Myocyte (in vitro differentiated cells): ENCODE data around the gene MTG1. TPM values are rescaled to one million over a fixed set of nuclear protein-coding genes. Genes with fewer than 3 reads are reported as not detected.
"Not testable (repeated sequence)": the region's sequence is repeated elsewhere in the genome, so short reads cannot be mapped to it uniquely, and the experiment has no call there.

Experiments used
- DNase-seq: peaks from one replicate; pipeline ENCODE4 v3.0.0-alpha.2; 2012; ENCODE audit warnings: low read depth
- microRNA-seq: library from miRNA; unstranded; fragments of <30 nt; microRNA quantifications from one replicate; pipeline ENCODE4, GENCODE V29; 2016
- total RNA-seq: library from RNA; depleted of rRNA; stranded (reverse); fragments of >200 nt; gene quantifications from 2 replicates; pipeline ENCODE4 v1.2.3, GENCODE V29; 2014

Gene MTG1
- total RNA-seq, 1 donor from 2014 or later, result 24.8 TPM

DNA sequence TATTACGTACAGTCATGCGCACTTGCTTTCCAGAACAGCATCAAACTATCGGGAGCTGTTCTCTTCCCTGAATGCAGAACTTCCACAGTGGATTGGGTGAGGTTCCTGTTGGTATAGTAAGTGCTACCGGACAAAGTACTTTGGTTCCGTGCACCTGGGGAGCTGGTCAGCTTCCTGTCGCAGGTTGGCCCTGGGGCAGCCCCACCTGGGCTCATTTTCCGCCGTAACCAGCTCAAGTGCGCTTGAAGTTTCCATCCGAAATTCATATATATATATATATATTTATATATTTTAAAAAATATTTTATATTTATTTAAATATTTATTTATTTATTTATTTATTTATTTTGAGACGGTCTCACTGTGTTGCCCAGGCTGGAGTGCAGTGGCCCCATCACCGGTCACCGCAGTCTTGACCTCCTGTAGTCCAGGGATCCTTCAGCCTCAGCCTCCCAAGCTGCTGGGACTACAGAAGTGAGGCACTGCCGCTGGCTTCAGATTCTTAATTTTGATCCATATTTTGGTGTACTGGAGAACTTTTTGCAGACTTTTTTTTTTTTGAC, 66.3 kb downstream of the MTG1 start:
- DNase-seq, result no peak

DNA sequence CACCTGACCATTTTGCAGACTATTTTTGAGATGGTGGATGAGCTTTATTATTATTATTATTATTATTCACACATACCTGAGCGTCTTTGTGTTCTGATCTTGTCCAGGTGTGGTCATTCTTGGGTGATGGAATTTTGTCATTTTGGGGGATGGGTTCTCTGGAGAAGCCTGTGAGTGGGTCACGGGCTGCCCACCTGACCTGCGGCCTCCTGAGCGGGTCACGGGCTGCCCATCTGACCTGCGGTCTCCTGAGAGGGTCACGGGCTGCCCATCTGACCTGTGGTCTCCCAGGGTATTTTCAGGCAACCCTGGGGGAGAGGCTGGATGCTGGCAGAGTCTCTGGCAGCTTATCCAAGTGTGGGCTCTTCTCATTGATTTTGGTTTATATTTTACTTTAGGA, 67.1 kb downstream of the MTG1 start:
- DNase-seq, result no peak

DNA sequence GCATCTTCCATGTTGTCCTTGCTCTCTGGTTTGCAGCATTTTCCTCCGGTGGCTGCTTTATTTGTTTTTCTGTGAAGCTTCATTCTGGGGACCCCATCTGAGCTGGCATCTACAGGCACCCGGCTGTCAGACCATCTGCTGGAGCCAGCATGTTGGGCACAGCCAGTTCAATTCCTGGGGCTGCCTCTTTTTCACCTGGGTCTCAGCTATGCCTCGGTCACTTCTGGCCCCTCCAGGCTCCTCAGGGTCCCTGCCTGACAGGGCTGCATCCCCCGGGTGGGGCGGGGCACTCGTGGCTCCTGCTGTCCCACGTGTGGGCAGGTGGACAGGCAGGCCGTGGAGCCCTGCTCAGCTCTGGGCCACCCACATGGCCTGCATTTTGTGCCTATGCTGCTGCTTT, 67.9 kb downstream of the MTG1 start:
- no peak for DNase-seq

DNA sequence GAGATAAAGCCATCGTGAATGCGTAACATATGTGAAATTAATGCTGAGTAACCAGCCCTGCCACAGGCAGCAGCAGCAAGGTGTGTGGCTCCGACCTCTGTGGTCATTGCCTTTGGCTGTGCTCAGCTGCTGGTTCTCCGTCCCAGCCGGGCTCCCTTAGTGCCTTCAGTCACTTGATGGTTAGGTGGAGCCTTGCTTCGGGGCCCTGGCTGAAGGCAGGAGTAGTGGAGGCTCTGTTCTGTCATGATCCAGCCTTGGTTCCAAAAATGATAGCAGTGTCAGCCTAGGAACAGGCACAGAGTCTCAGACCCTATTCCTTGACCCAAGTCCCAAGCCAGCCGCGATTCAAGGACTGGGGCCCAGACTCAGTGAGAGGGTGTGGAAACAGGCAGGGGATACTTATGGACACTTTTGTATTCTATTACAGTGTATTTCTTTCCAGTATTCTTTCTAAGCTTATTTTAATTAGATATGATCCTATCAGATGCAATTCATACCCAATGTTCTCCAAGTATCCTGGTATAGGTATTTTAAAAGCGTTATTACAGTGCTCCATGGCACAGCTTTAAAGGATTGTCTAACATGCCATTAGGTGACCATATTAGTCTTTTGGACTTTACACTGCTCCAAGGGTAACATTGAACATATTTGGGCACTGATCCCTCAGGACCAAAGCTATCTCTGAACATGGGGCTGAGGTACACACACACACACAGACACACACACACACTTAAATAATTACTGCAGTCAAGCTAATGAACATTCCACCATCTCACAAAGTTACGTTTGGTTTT, 68.8 kb downstream of the MTG1 start:
- no peak for DNase-seq

DNA sequence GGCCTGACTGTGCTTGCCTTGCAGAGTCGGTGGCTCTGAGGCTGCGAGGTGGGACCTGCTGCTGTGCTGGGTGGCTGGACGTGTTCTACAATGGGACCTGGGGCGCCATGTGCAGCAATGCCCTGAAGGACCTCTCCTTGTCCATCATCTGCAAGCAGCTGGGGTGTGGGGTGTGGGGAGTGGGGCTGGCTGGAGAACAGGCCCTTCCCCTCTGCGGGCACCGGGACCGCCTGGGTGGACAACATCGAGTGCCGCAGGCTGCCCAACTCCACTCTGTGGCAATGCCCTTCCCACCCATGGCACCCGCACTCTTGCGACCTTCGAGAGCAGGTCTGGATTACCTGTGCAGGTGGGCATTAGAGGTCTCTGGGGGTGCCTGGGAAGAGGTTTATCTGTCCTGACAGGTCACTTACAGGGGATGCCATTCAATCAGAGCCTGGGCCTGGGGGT, 70.7 kb downstream of the MTG1 start:
- DNase-seq, result no peak

DNA sequence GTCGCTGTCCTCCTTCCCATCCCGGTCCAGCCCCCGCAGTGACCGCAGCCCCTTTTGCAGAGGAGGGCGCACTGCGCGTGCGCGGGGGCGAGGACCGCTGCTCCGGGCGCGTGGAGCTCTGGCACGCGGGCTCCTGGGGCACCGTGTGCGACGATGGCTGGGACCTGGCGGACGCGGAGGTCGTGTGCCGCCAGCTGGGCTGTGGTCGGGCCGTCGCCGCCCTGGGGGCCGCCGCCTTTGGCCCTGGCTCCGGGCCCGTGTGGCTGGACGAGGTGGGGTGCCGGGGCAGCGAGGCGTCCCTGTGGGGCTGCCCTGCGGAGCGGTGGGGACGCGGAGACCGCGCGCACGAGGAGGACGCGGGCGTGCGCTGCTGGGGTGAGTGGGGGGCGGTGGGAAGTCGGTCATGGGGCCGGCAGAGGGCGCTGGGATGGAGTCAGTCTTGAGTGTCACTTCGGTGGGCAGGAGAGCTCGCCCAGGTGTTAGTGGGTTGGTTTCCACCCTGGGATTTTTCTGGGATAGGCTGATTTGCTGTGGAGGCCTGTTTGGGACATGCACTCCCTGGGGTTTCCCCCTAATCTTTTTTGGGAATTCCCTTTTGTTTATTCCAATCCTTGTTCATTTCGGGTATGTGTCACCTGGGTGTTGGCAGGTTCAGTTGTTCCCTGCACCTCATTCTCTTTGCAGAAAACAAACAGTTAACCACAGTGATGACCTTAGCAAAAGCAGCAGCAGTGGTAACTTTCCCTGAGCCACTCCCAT, 71.4 kb downstream of the MTG1 start:
- no peak for DNase-seq

DNA sequence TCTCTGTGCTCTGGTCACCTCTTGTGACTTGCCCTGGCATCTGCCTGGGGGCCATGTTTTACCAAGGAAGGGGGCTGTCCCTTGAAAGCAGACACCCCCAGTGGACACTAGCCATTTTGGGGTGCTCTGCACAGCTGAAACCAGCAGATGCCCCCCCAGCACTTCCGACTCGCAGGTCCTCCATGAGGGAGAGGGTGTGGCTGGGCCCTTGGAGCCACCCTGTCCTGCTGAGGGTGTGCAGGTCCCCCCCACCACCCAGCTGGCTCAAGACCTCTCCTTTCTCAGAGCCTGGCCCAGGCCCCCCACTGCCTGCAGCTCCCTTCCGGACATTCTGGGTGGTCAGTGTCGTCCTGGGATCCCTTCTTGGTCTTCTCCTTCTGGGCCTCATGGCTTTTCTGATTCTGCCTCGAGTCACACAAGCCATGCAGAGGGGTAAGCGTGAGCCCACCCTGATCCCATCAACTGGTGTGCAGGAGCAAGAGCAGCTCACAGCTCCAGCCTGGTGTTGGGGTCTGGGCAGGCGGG, 72.1 kb downstream of the MTG1 start:
- no peak for DNase-seq

DNA sequence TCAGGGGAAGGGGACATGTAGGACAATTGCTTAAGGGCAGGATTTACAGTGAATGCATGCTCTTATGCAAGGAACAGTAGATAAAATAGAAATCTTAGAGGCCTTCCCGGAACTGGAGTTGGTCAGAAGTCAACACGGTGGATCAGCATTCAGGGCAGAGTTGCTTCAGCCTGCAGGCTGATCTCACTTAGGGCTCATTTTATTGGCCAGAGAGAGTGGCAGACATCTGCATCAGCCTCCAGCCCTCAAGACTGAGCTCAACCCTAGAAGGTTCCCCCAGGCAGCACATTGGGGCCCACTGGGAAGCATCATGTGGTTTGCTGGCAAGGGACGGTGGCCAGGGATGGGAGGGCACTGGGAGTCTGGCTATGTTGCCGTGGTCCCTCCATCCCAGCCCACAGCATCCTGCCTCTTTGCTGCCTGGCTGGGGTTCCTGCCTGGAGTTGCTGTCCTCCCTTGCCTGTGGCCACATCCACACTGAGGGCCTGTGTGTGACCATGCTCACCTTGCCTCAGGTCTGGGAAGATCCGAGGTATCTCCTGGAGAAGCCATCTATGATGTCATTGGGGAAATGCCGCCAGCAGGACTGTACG, 72.8 kb downstream of the MTG1 start:
- no peak for DNase-seq

DNA sequence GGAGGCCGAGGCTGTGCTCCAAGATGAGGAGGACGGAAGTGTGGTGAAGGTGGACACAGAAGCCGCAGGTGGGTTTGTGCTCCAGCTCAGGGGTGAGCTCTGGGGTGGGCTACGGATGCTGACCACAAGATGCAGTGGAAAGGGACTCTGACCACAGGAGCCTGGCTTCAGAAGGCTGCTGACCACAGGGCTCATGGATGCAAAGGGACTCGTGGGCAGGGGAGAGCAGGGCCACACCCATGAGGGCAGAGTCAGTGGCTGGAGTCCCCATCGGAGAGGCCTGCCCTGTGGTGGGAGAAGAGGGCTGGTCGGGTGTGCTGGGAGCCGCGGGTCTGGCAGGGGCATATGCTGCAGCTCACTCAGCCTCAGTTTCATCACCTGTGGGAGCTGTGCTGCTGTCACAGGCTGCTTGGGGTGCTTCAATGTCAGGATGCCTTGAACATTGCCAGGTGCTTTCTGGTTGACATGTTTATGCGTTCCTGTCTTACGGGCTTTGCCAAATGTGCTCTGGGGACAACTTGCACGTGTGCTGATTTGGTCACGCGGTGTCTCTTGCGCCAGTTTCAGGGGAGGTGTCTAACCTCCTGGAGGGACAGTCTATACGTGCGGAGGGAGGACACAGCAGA, 73.4 kb downstream of the MTG1 start:
- no peak for DNase-seq

DNA sequence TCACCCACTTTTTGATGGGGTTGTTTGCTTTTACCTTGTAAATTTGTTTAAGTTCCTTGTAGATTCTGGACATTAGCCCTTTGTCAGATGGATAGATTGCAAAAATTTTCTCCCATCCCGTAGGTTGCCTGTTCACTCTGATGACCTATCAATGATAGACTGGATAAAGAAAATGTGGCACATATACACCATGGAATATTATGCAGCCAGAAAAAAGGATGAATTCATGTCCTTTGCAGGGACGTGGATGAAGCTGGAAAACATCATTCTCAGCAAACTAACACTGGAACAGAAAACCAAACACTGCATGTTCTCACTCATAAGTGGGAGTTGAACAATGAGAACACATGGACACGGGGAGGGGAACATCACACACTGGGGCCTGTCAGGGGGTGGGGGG, 75.2 kb downstream of the MTG1 start:
- DNase-seq, result not testable (repeated sequence)

DNA sequence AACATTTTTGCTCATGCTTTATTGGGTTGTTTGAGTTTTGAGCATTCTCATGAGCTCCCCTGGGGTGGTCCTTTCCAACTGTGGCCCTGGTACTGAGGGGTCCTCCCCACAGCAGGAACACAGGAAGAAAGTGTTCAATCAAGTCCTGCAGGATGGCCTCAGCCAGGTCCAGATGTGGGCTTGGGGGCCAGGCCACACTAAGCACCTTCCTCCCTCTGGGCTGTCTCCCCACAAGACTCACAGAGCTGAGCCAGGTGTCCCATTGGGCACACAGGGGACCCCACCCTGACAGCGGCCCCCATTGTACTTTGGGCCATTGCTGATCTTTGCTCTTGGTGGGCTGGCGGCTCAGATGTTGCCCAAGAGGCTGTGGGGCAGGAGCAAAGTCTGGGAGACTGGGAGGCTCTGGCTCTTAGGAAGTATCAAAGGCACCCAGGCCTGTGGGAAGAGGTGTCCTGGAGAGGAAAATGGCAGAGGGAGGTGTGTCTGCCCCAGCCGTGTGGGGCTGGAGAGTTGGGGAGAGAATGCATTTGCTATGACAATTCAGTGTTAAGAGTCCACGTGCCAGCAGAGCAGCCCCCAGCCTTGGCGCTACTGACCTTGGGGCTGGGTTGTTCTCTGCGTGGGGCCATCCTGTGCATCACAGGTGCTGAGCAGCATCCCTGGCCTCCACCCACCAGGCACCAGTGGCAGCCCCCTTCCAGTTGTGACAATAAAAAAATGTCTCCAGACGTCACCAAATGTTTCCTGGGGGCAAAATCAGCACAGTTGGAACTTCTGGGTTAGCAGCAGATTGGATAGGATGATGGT, 77.5 kb downstream of the MTG1 start:
- no peak for DNase-seq

Small RNA genes lying within 50 kb of the gene (microRNA-seq; reads per million reads assigned to microRNA genes)
- gene MIR3944, result 0.81 reads per million

Other genes with a start within 250 kb of the MTG1 start
- not detected in 2 replicates for gene KNDC1, start 233.9 kb upstream of the MTG1 start, total RNA-seq
- gene UTF1, start 163.9 kb upstream of the MTG1 start, total RNA-seq, result not detected in 2 replicates
- gene VENTX, start 156.3 kb upstream of the MTG1 start, total RNA-seq, result 0.05 TPM in 1 of 2 replicates, not detected in the other
- gene ADAM8, start 117.3 kb upstream of the MTG1 start, total RNA-seq, result 1.5 and 2.0 TPM in 2 replicates
- gene TUBGCP2, start 85.3 kb upstream of the MTG1 start, total RNA-seq, result 66.3 and 71.5 TPM in 2 replicates
- 25.3 and 25.8 TPM in 2 replicates for gene ZNF511, start 85.2 kb upstream of the MTG1 start, total RNA-seq
- 0.16 TPM in 1 of 2 replicates, not detected in the other for gene CALY, start 57.3 kb upstream of the MTG1 start, total RNA-seq
- gene PRAP1, start 46.8 kb upstream of the MTG1 start, total RNA-seq, result not detected in 2 replicates
- 8.2 and 9.8 TPM in 2 replicates for gene FUOM, start 36.1 kb upstream of the MTG1 start, total RNA-seq
- 324 and 382 TPM in 2 replicates for gene ECHS1, start 20.8 kb upstream of the MTG1 start, total RNA-seq
- gene PAOX, start 14.9 kb upstream of the MTG1 start, total RNA-seq, result 4.2 and 5.9 TPM in 2 replicates
- gene SPRN, start 30.5 kb downstream of the MTG1 start, total RNA-seq, result 0.05 and 0.08 TPM in 2 replicates
- 0.83 and 1.4 TPM in 2 replicates for gene SCART1, start 59.8 kb downstream of the MTG1 start, total RNA-seq
- 0.45 and 1.1 TPM in 2 replicates for gene CYP2E1, start 133.2 kb downstream of the MTG1 start, total RNA-seq
- gene SYCE1, start 171.4 kb downstream of the MTG1 start, total RNA-seq, result not detected in 2 replicates
- gene FRG2B, start 232.6 kb downstream of the MTG1 start, total RNA-seq, result not detected in 2 replicates